ENCODE data around the gene SPATA3.

DNA sequence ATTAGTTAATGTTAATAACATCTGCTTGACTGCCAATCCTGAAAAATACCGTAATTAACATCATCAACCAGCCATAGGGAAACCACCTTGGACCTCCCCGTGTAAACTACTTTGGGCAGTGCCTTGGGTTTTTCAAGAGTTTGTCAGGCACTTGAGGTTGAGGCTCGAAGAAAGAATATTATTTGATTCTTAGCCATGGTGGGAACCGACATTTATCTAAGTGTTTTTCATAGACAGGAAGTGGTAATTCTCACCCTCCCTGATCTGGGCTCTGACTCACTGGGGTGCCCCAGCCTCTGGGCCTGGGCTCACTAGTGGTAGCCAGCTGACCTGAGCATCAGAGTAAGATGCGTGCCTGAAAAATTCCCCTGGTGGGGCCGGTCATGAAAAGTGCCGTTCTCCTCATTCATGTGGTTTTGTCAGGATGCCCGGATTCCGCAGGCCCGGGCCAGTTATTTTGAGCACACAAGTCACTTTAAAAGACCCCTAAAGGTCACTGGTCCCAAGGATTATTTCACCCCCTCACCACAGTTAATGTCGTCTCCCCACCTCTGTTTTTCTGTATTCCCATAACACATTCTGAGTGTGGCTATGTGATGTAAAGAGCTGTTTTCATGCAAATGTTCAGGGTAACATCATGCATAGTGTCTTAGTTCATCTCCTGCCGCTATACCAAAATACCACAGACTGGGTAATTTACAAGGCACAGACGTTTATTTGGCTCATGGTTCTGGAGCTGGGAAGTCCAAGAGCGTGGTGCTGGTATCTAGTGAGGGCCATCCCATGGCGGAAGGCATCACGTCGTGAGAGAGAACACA, 21.6 kb upstream of the SPATA3 start:
- TF ChIP-seq, protein P1, sequence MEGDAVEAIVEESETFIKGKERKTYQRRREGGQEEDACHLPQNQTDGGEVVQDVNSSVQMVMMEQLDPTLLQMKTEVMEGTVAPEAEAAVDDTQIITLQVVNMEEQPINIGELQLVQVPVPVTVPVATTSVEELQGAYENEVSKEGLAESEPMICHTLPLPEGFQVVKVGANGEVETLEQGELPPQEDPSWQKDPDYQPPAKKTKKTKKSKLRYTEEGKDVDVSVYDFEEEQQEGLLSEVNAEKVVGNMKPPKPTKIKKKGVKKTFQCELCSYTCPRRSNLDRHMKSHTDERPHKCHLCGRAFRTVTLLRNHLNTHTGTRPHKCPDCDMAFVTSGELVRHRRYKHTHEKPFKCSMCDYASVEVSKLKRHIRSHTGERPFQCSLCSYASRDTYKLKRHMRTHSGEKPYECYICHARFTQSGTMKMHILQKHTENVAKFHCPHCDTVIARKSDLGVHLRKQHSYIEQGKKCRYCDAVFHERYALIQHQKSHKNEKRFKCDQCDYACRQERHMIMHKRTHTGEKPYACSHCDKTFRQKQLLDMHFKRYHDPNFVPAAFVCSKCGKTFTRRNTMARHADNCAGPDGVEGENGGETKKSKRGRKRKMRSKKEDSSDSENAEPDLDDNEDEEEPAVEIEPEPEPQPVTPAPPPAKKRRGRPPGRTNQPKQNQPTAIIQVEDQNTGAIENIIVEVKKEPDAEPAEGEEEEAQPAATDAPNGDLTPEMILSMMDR (optimal IDR thresholded peaks at IDR 0.05 in 1 of 3, IDR thresholded peaks at IDR 0.05 in 1 of 3, conservative IDR thresholded peaks at IDR 0.05 in 1 of 3; ENCODE audit: extremely low read depth in 1 of 3, insufficient read depth in 2 of 3, low read length in 3 of 3) = no peak
- TF ChIP-seq EZH2 (IDR thresholded peaks at IDR 0.05; ENCODE audit: low read length) = no peak

Measured in keratinocyte (primary cell).